Thyroid gland (tissue), 4 donors: Measurements from ENCODE around the gene CMC2. TPM values are rescaled to one million over a fixed set of nuclear protein-coding genes. Genes with fewer than 3 reads are reported as not detected.

ENCODE experiments used
- DNase-seq, 2 donors: peaks; one replicate each; pipeline ENCODE4 v3.0.0-alpha.2; 2019
- H3K27ac ChIP-seq, 3 donors: fragments of 200-600 bp; sonication (generic); 1 replicate in 2 of 3; 2 replicates in 1 of 3; pipeline ENCODE4 v1.5.1; 2016 to 2019; ENCODE audit warnings: mild to moderate bottlenecking in 1 of 3, moderate library complexity in 1 of 3
- H3K27me3 ChIP-seq: fragments of 200-600 bp; sonication (generic); one replicate; pipeline ENCODE4 v1.5.1; 2019
- H3K36me3 ChIP-seq, 2 donors: fragments of 200-600 bp; sonication (generic); one replicate each; pipeline ENCODE4 v1.5.1; 2016 to 2019
- H3K4me1 ChIP-seq, 2 donors: fragments of 200-600 bp; sonication (generic); one replicate each; pipeline ENCODE4 v1.5.1; 2017 to 2019
- H3K4me3 ChIP-seq, 3 donors: fragments of 200-600 bp; sonication (generic); replicated peaks in 1 of 3; 1 replicate in 2 of 3; 2 replicates in 1 of 3; pipeline ENCODE4 v1.5.1; 2016; ENCODE audit warnings: mild to moderate bottlenecking in 1 of 3
- H3K9me3 ChIP-seq: fragments of 200-600 bp; sonication (generic); one replicate; pipeline ENCODE4 v1.5.1; 2017
- CTCF ChIP-seq, 6 experiments: fragments of 200-600 bp in 3 of 6; fragments of 450-650 bp in 3 of 6; sonication (generic) in 3 of 6; IDR thresholded peaks; one replicate each; pipeline ENCODE4 v1.5.1; 2016 to 2019; ENCODE audit warnings: antibody characterized with exemption in 6 of 6, mild to moderate bottlenecking in 2 of 6, inconsistent platforms in 1 of 6, moderate library complexity in 1 of 6
- POLR2A ChIP-seq, 2 donors: fragments of 450-650 bp; IDR thresholded peaks; one replicate each; pipeline ENCODE4 v1.6.1; 2017; ENCODE audit warnings: antibody characterized with exemption in 2 of 2, mild to moderate bottlenecking in 2 of 2, moderate library complexity in 1 of 2
- whole genome bisulfite sequencing, 2 donors: methylation state at CpG; one replicate each; pipeline ENCODE4 v1.1.5; 2017; 5-methylcytosine and 5-hydroxymethylcytosine counted together
- intact Hi-C: fragments of 100-400 bp; cut with DNase I; formaldehyde crosslinking; loops from one replicate; pipeline ENCODE4 v1.15.1; 2023
- total RNA-seq, 4 donors: library from RNA; depleted of rRNA; stranded (reverse); fragments of >200 nt; gene quantifications; one replicate each; pipeline ENCODE4 v1.2.3, GENCODE V29; 2016

Gene CMC2
- total RNA-seq, 4 donors from 2014 or later = 36.8 to 89.1 (median 59.7) TPM

- Histone ChIP-seq H3K4me3 (no peak overlapping the region), H3K27ac (no peak overlapping the region)
- no peak for TF ChIP-seq CTCF (IDR thresholded peaks at IDR 0.05)
- TF ChIP-seq POLR2A (IDR thresholded peaks at IDR 0.05) = no peak
These were observed 13.4 kb downstream of the CMC2 start for GRCh38 chr16:80993307-80993706.

GRCh38 chr16:80992676-80993293, 13.9 kb downstream of the CMC2 start:
- Histone ChIP-seq H3K9me3 (no peaks in the 10 kb centered on the region), H3K4me3 (no peak overlapping the region), H3K27me3 (no peaks in the 10 kb centered on the region), H3K27ac (no peak overlapping the region), H3K4me1 (peaks cover 0 to 8% of the 10 kb centered on the region in 2 donors), H3K36me3 (peaks cover 0 to 5% of the 10 kb centered on the region in 2 donors)
- DNase-seq = no peak
- intact Hi-C loops = no loop called here
- TF ChIP-seq CTCF (IDR thresholded peaks at IDR 0.05) (no peak), POLR2A (IDR thresholded peaks at IDR 0.05) (no peak)
- 58 to 79% methylated on average over 3 of the region's 3 CpGs for WGBS, 2 donors

More at GRCh38 chr16:80993307-80993706, 13.4 kb downstream of the CMC2 start:
- peaks cover 0 to 5% of the 10 kb centered on the region in 2 donors for H3K36me3 ChIP-seq
- peaks cover 0 to 6% of the 10 kb centered on the region in 2 donors for H3K4me1 ChIP-seq
- DNase-seq = no peak
- 78 to 81% methylated on average over 6 of the region's 6 CpGs for WGBS, 2 donors
- H3K27me3 ChIP-seq = no peaks in the 10 kb centered on the region
- intact Hi-C loops = no loop called here
- no peaks in the 10 kb centered on the region for H3K9me3 ChIP-seq

- no peak overlapping the region for H3K4me3 ChIP-seq
- peaks cover 0 to 5% of the 10 kb centered on the region in 2 donors for H3K36me3 ChIP-seq
- no peak for DNase-seq
- intact Hi-C loops = no loop called here
- 63 to 69% methylated on average over 6 of the region's 6 CpGs for WGBS, 2 donors
- no peaks in the 10 kb centered on the region for H3K9me3 ChIP-seq
- no peaks in the 10 kb centered on the region for H3K27me3 ChIP-seq
- H3K4me1 ChIP-seq = peaks cover 0 to 4% of the 10 kb centered on the region in 2 donors
- H3K27ac ChIP-seq = no peak overlapping the region
- no peak for TF ChIP-seq CTCF (IDR thresholded peaks at IDR 0.05)
- no peak for TF ChIP-seq POLR2A (IDR thresholded peaks at IDR 0.05)
These were observed 14.8 kb downstream of the CMC2 start for GRCh38 chr16:80991792-80992430.

- Histone ChIP-seq H3K36me3 (peaks cover 0 to 5% of the 10 kb centered on the region in 2 donors), H3K27ac (no peak overlapping the region), H3K9me3 (no peaks in the 10 kb centered on the region), H3K27me3 (no peaks in the 10 kb centered on the region), H3K4me1 (peaks cover 0 to 10% of the 10 kb centered on the region in 2 donors), H3K4me3 (no peak overlapping the region)
- no peak for TF ChIP-seq POLR2A (IDR thresholded peaks at IDR 0.05)
- no peak for TF ChIP-seq CTCF (IDR thresholded peaks at IDR 0.05)
- 92 to 94% methylated on average over 2 of the region's 2 CpGs for WGBS, 2 donors
- no peak for DNase-seq
- intact Hi-C loops = no loop called here
These were observed 15.7 kb downstream of the CMC2 start for GRCh38 chr16:80990978-80991377.

GRCh38 chr16:80990577-80990976, 16.1 kb downstream of the CMC2 start:
- H3K36me3 ChIP-seq = peaks cover 0 to 5% of the 10 kb centered on the region in 2 donors
- H3K4me1 ChIP-seq = peaks cover 0 to 10% of the 10 kb centered on the region in 2 donors
- no peak overlapping the region for H3K27ac ChIP-seq
- DNase-seq = no peak
- 97 to 99% methylated on average over 3 of the region's 3 CpGs for WGBS, 2 donors
- H3K27me3 ChIP-seq = no peaks in the 10 kb centered on the region
- no peak overlapping the region for H3K4me3 ChIP-seq
- TF ChIP-seq CTCF (IDR thresholded peaks at IDR 0.05) (no peak), POLR2A (IDR thresholded peaks at IDR 0.05) (no peak)
- no peaks in the 10 kb centered on the region for H3K9me3 ChIP-seq
- intact Hi-C loops = no loop called here
